Stimulated activated CD4-positive, alpha-beta T cell treated with anti-CD3 and anti-CD28 coated beads, Interleukin-15, amount 100 ng/mL, for 1 hour (primary cell): ENCODE measurements around the gene KIAA0586.
"Not testable (repeated sequence)": the region's sequence is repeated elsewhere in the genome, so short reads cannot be mapped to it uniquely, and the experiment has no call there.

Experiments
- DNase-seq, 2 donors: peaks; one replicate each; pipeline ENCODE4 v3.0.0-alpha.2; 2020; ENCODE audit warnings: low read depth in 1 of 2, low spot score in 1 of 2

KIAA0586 gene

GRCh38 chr14:58427281-58428117, at the start of gene KIAA0586, which contains the start of gene TIMM9:
TSS of gene KIAA0586 (plus strand) at chr14:58427719. CDS start at chr14:58428265, 546 bp downstream.
TSS of gene TIMM9 (minus strand) at chr14:58427531. CDS start at chr14:58411945, 15,586 bp downstream.
- DNase-seq = peak; percentile 88 to 89

- DNase-seq = no peak
Observed at GRCh38 chr14:58390830-58391229, 36.7 kb upstream of the KIAA0586 start.

GRCh38 chr14:58395562-58395811, 32.0 kb upstream of the KIAA0586 start:
- DNase-seq = no peak

GRCh38 chr14:58395812-58396788, 31.4 kb upstream of the KIAA0586 start, which contains the start of gene TOMM20L:
TSS of gene TOMM20L (plus strand) at chr14:58395930. CDS start at chr14:58395958, 28 bp downstream.
- DNase-seq = peak; percentile 45 to 63

GRCh38 chr14:58397156-58397555, 30.4 kb upstream of the KIAA0586 start:
- DNase-seq = no peak

- no peak for DNase-seq
Observed at GRCh38 chr14:58398495-58398894, 29.0 kb upstream of the KIAA0586 start.

- DNase-seq = no peak
Observed at GRCh38 chr14:58398895-58399294, 28.6 kb upstream of the KIAA0586 start.

GRCh38 chr14:58401587-58401986, 25.9 kb upstream of the KIAA0586 start:
- DNase-seq = no peak

GRCh38 chr14:58408681-58409215, 18.8 kb upstream of the KIAA0586 start:
- DNase-seq = no peak

GRCh38 chr14:58414845-58415244, 12.7 kb upstream of the KIAA0586 start:
- no peak for DNase-seq

GRCh38 chr14:58415636-58416547, 11.6 kb upstream of the KIAA0586 start:
- no peak for DNase-seq

GRCh38 chr14:58416934-58417333, 10.6 kb upstream of the KIAA0586 start:
- not testable (repeated sequence) for DNase-seq

- DNase-seq = peak; percentile 9 to 35
Observed at GRCh38 chr14:58426670-58427280, 744 bp upstream of the KIAA0586 start.

GRCh38 chr14:58428118-58428683, 682 bp downstream of the KIAA0586 start:
- DNase-seq = no peak

- DNase-seq = no peak
Observed at GRCh38 chr14:58430156-58430555, 2.6 kb downstream of the KIAA0586 start.

GRCh38 chr14:58439476-58439875, 12.0 kb downstream of the KIAA0586 start:
- DNase-seq = no peak

- DNase-seq = no peak
Observed at GRCh38 chr14:58444627-58445026, 17.1 kb downstream of the KIAA0586 start.

- no peak for DNase-seq
Observed at GRCh38 chr14:58455593-58456265, 28.2 kb downstream of the KIAA0586 start.

GRCh38 chr14:58460772-58461171, 33.3 kb downstream of the KIAA0586 start:
- no peak for DNase-seq
